ENCODE data around the gene MDM2.

The MDM2 gene

GRCh38 chr12:68824131-68824530 is 16.2 kb downstream of the MDM2 start:
- no peak for DNase-seq (ENCODE audit: low read depth)
- TF ChIP-seq, protein P1, sequence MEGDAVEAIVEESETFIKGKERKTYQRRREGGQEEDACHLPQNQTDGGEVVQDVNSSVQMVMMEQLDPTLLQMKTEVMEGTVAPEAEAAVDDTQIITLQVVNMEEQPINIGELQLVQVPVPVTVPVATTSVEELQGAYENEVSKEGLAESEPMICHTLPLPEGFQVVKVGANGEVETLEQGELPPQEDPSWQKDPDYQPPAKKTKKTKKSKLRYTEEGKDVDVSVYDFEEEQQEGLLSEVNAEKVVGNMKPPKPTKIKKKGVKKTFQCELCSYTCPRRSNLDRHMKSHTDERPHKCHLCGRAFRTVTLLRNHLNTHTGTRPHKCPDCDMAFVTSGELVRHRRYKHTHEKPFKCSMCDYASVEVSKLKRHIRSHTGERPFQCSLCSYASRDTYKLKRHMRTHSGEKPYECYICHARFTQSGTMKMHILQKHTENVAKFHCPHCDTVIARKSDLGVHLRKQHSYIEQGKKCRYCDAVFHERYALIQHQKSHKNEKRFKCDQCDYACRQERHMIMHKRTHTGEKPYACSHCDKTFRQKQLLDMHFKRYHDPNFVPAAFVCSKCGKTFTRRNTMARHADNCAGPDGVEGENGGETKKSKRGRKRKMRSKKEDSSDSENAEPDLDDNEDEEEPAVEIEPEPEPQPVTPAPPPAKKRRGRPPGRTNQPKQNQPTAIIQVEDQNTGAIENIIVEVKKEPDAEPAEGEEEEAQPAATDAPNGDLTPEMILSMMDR (IDR thresholded peaks at IDR 0.05; ENCODE audit: low read depth, low read length, missing control alignments), result no peak
- no peak overlapping the region for H3K4me3 ChIP-seq (ENCODE audit: low read depth, low read length)

- DNase-seq (ENCODE audit: low read depth), result no peak
- TF ChIP-seq, protein P1 (IDR thresholded peaks at IDR 0.05; ENCODE audit: low read depth, low read length, missing control alignments), result no peak
- H3K4me3 ChIP-seq (ENCODE audit: low read depth, low read length), result no peak overlapping the region
These were observed 16.7 kb downstream of the MDM2 start for GRCh38 chr12:68824597-68825250.

- TF ChIP-seq, protein P1 (IDR thresholded peaks at IDR 0.05; ENCODE audit: low read depth, low read length, missing control alignments), result no peak
- H3K4me3 ChIP-seq (ENCODE audit: low read depth, low read length), result no peak overlapping the region
- DNase-seq (ENCODE audit: low read depth), result no peak
These were observed 17.7 kb downstream of the MDM2 start for GRCh38 chr12:68825569-68826217.

- no peak for DNase-seq (ENCODE audit: low read depth)
These were observed 20.1 kb downstream of the MDM2 start for GRCh38 chr12:68827895-68828671.

DNA sequence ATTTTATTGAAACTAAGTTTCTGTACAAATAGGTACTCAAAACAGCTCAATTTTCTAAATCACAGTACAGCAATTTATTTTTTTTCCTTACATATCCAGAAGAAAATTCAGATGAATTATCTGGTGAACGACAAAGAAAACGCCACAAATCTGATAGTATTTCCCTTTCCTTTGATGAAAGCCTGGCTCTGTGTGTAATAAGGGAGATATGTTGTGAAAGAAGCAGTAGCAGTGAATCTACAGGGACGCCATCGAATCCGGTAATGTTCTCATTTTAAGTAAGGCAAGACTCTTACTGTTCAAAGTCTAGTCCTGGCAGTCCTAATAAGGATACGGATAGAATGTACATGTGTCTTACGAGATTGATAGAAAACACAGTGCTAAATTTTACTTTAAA is 20.7 kb downstream of the MDM2 start:
- TF ChIP-seq, protein P1 (IDR thresholded peaks at IDR 0.05; ENCODE audit: low read depth, low read length, missing control alignments), result no peak
- H3K4me3 ChIP-seq (ENCODE audit: low read depth, low read length), result no peak overlapping the region
- DNase-seq (ENCODE audit: low read depth), result no peak

More at GRCh38 chr12:68827895-68828671, 20.1 kb downstream of the MDM2 start:
- no peak overlapping the region for H3K4me3 ChIP-seq (ENCODE audit: low read depth, low read length)
- TF ChIP-seq, protein P1 (IDR thresholded peaks at IDR 0.05; ENCODE audit: low read depth, low read length, missing control alignments), result no peak

- no peak overlapping the region for H3K4me3 ChIP-seq (ENCODE audit: low read depth, low read length)
- TF ChIP-seq, protein P1 (IDR thresholded peaks at IDR 0.05; ENCODE audit: low read depth, low read length, missing control alignments), result no peak
- no peak for DNase-seq (ENCODE audit: low read depth)
These were observed 23.3 kb downstream of the MDM2 start for GRCh38 chr12:68831272-68831671.

Measured in GM12864 (cell line).